GM10266 (cell line): Measurements from ENCODE around the gene CNTNAP4.

Experiments used
- DNase-seq: peaks from one replicate; pipeline ENCODE4 v3.0.0; 2012; ENCODE audit errors: extremely low spot score
- CTCF ChIP-seq: IDR thresholded peaks from 2 replicates; pipeline ENCODE4 v1.5.1; 2012; ENCODE audit warnings: mild to moderate bottlenecking, low read depth; ENCODE audit not compliant: control insufficient read depth, insufficient read depth; ENCODE audit errors: missing control alignments

Gene CNTNAP4

GRCh38 chr16:76500006-76500405 is 222.8 kb downstream of the CNTNAP4 start:
- DNase-seq: no peak
- TF ChIP-seq CTCF: no peak

- TF ChIP-seq CTCF: no peak
Observed at GRCh38 chr16:76502063-76502462, 224.9 kb downstream of the CNTNAP4 start.

GRCh38 chr16:76502555-76502954 is 225.4 kb downstream of the CNTNAP4 start:
- TF ChIP-seq CTCF: no peak
- no peak for DNase-seq

More at GRCh38 chr16:76502063-76502462, 224.9 kb downstream of the CNTNAP4 start:
- DNase-seq: no peak

- no peak for DNase-seq
- no peak for TF ChIP-seq CTCF
Observed at GRCh38 chr16:76503091-76503490, 225.9 kb downstream of the CNTNAP4 start.

GRCh38 chr16:76511203-76511602 is 234.0 kb downstream of the CNTNAP4 start:
- TF ChIP-seq CTCF: no peak
- DNase-seq: no peak

GRCh38 chr16:76518781-76519180 is 241.6 kb downstream of the CNTNAP4 start:
- no peak for TF ChIP-seq CTCF
- DNase-seq: no peak

- no peak for DNase-seq
- no peak for TF ChIP-seq CTCF
Observed at GRCh38 chr16:76524356-76524755, 247.2 kb downstream of the CNTNAP4 start.
